GM23248 (cell line): ENCODE measurements around the gene USP22.

Experiments used
- EZH2 ChIP-seq: fragments of 200-600 bp; sonication (generic); IDR thresholded peaks from 2 replicates; pipeline ENCODE4 v1.6.1; 2018; ENCODE audit warnings: antibody characterized with exemption, mild to moderate bottlenecking; ENCODE audit not compliant: insufficient read depth, poor library complexity, severe bottlenecking
- EZH2phosphoT487 ChIP-seq: fragments of 200-600 bp; sonication (generic); IDR thresholded peaks from 2 replicates; pipeline ENCODE4 v1.6.1; 2018; ENCODE audit warnings: antibody characterized with exemption, moderate library complexity, mild to moderate bottlenecking, low read depth; ENCODE audit not compliant: insufficient read depth

- TF ChIP-seq EZH2 (no peak), EZH2phosphoT487 (no peak)
Measured at GRCh38 chr17:20992416-20992815, 50.4 kb downstream of the USP22 start.
